ENCODE data around the gene SIK3. TPM values are rescaled to one million over a fixed set of nuclear protein-coding genes. Genes with fewer than 3 reads are reported as not detected.

SIK3 gene
- total RNA-seq, 1 experiment from 2014 or later = 17.4 TPM

GRCh38 chr11:116916052-116916451, 182.2 kb downstream of the SIK3 start:
- no peaks in the 10 kb centered on the region for H3K27me3 Mint-ChIP-seq (ENCODE audit: unreplicated experiment)
- DNase-seq = no peak
- intact Hi-C loops (cut with micrococcal nuclease; ENCODE audit: unreplicated experiment) = no loop called here
- no TSS peak for BruUV-seq (replicated peaks)
- H3K9me3 Mint-ChIP-seq (ENCODE audit: low read depth, unreplicated experiment) = no peaks in the 10 kb centered on the region
- CTCF ChIA-PET = no interaction called here
- no peak overlapping the region for H3K27ac Mint-ChIP-seq (ENCODE audit: unreplicated experiment)
- TF ChIP-seq CTCF (IDR thresholded peaks at IDR 0.05; ENCODE audit: unreplicated experiment) = no peak
- no peaks in the 10 kb centered on the region for H3K4me1 Mint-ChIP-seq (ENCODE audit: low read depth, unreplicated experiment)
- no peaks in the 10 kb centered on the region for H3K36me3 Mint-ChIP-seq (ENCODE audit: insufficient read depth, unreplicated experiment)
- no peak overlapping the region for H3K4me3 Mint-ChIP-seq (ENCODE audit: low read depth, unreplicated experiment)

- no peaks in the 10 kb centered on the region for H3K4me1 Mint-ChIP-seq (ENCODE audit: low read depth, unreplicated experiment)
- H3K27me3 Mint-ChIP-seq (ENCODE audit: unreplicated experiment) = no peaks in the 10 kb centered on the region
- H3K9me3 Mint-ChIP-seq (ENCODE audit: low read depth, unreplicated experiment) = no peaks in the 10 kb centered on the region
- H3K36me3 Mint-ChIP-seq (ENCODE audit: insufficient read depth, unreplicated experiment) = no peaks in the 10 kb centered on the region
- CTCF ChIA-PET = no interaction called here
- intact Hi-C loops (cut with micrococcal nuclease; ENCODE audit: unreplicated experiment) = no loop called here
- DNase-seq = no peak
- no TSS peak for BruUV-seq (replicated peaks)
- no peak for TF ChIP-seq CTCF (IDR thresholded peaks at IDR 0.05; ENCODE audit: unreplicated experiment)
- no peak overlapping the region for H3K4me3 Mint-ChIP-seq (ENCODE audit: low read depth, unreplicated experiment)
- H3K27ac Mint-ChIP-seq (ENCODE audit: unreplicated experiment) = no peak overlapping the region
Measured at GRCh38 chr11:116913000-116913399, 185.2 kb downstream of the SIK3 start.

- CTCF ChIA-PET = no interaction called here
- BruUV-seq (replicated peaks) = no TSS peak
- H3K4me1 Mint-ChIP-seq (ENCODE audit: low read depth, unreplicated experiment) = no peaks in the 10 kb centered on the region
- no peak for TF ChIP-seq CTCF (IDR thresholded peaks at IDR 0.05; ENCODE audit: unreplicated experiment)
- H3K27ac Mint-ChIP-seq (ENCODE audit: unreplicated experiment) = no peak overlapping the region
- no peak overlapping the region for H3K4me3 Mint-ChIP-seq (ENCODE audit: low read depth, unreplicated experiment)
- H3K9me3 Mint-ChIP-seq (ENCODE audit: low read depth, unreplicated experiment) = no peaks in the 10 kb centered on the region
- intact Hi-C loops (cut with micrococcal nuclease; ENCODE audit: unreplicated experiment) = no loop called here
- no peak for DNase-seq
- H3K27me3 Mint-ChIP-seq (ENCODE audit: unreplicated experiment) = no peaks in the 10 kb centered on the region
- H3K36me3 Mint-ChIP-seq (ENCODE audit: insufficient read depth, unreplicated experiment) = no peaks in the 10 kb centered on the region
Measured at GRCh38 chr11:116911976-116912734, 186.1 kb downstream of the SIK3 start.

DNA sequence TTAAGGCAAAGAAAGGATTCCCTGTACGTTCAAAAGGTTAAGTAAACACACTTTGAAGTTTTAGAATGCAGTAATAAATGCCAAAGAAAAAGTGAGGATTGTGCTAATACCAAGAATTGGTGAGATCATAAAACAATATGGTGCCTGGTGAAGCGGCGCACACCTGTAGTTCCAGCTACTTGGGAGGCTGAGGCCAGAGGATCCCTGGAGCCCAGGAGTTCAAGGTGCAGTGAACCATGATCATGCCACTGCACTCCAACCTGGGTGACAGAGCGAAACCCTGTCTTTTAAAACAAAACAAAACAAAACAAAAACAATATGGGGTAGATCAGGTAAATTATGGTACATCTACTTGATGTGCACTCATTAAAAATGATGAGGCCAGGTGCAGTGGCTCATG, 187.4 kb downstream of the SIK3 start:
- no peak overlapping the region for H3K4me3 Mint-ChIP-seq (ENCODE audit: low read depth, unreplicated experiment)
- H3K27me3 Mint-ChIP-seq (ENCODE audit: unreplicated experiment) = no peaks in the 10 kb centered on the region
- CTCF ChIA-PET = interaction anchor here (0.7 kb wide), 1 partner anchor 246 kb away, joined by 3 read pairs; no protein-coding TSS in a partner anchor
- no peaks in the 10 kb centered on the region for H3K9me3 Mint-ChIP-seq (ENCODE audit: low read depth, unreplicated experiment)
- H3K4me1 Mint-ChIP-seq (ENCODE audit: low read depth, unreplicated experiment) = no peaks in the 10 kb centered on the region
- no peak for TF ChIP-seq CTCF (IDR thresholded peaks at IDR 0.05; ENCODE audit: unreplicated experiment)
- DNase-seq = no peak
- intact Hi-C loops (cut with micrococcal nuclease; ENCODE audit: unreplicated experiment) = no loop called here
- BruUV-seq (replicated peaks) = no TSS peak
- no peak overlapping the region for H3K27ac Mint-ChIP-seq (ENCODE audit: unreplicated experiment)
- H3K36me3 Mint-ChIP-seq (ENCODE audit: insufficient read depth, unreplicated experiment) = no peaks in the 10 kb centered on the region
